Liver (tissue), 9 donors: Measurements from ENCODE around the gene URI1. TPM values are rescaled to one million over a fixed set of nuclear protein-coding genes. Genes with fewer than 3 reads are reported as not detected.

Experiments
- DNase-seq: peaks from one replicate; pipeline ENCODE4 v3.0.0-alpha.2; 2017; ENCODE audit warnings: low spot score
- H3K27ac ChIP-seq, 2 donors: one replicate each; pipeline ENCODE4 v1.7.0; 2013; ENCODE audit warnings: inconsistent platforms in 2 of 2, low read length in 2 of 2, control low read depth in 1 of 2, low read depth in 1 of 2, mild to moderate bottlenecking in 1 of 2
- H3K27me3 ChIP-seq, 4 donors: one replicate each; pipeline versions ENCODE4 v1.6.1 to v1.7.0; 2013; ENCODE audit warnings: low read length in 3 of 4, inconsistent platforms in 1 of 4, mild to moderate bottlenecking in 1 of 4, moderate library complexity in 1 of 4; ENCODE audit not compliant: control insufficient read depth in 4 of 4, insufficient read depth in 4 of 4
- H3K36me3 ChIP-seq, 4 donors: one replicate each; pipeline versions ENCODE4 v1.6.1 to v1.7.0; 2013; ENCODE audit warnings: low read length in 3 of 4, mild to moderate bottlenecking in 3 of 4, low read depth in 1 of 4, moderate library complexity in 1 of 4; ENCODE audit not compliant: control insufficient read depth in 4 of 4, insufficient read depth in 3 of 4
- H3K4me1 ChIP-seq, 4 donors: one replicate each; pipeline versions ENCODE4 v1.6.1 to v1.7.0; 2013; ENCODE audit warnings: low read length in 3 of 4, mild to moderate bottlenecking in 3 of 4, moderate library complexity in 1 of 4; ENCODE audit not compliant: control insufficient read depth in 4 of 4, insufficient read depth in 4 of 4
- H3K4me3 ChIP-seq, 3 donors: one replicate each; pipeline versions ENCODE4 v1.6.1 to v1.7.0; 2013; ENCODE audit warnings: low read length in 3 of 3, control low read depth in 1 of 3, low read depth in 1 of 3, mild to moderate bottlenecking in 1 of 3
- H3K9ac ChIP-seq, 2 donors: one replicate each; pipeline ENCODE4 v1.7.0; 2013; ENCODE audit warnings: low read length in 2 of 2, mild to moderate bottlenecking in 2 of 2, moderate library complexity in 2 of 2, control low read depth in 1 of 2, low read depth in 1 of 2
- H3K9me3 ChIP-seq, 4 donors: one replicate each; pipeline versions ENCODE4 v1.6.1 to v1.7.0; 2013; ENCODE audit warnings: low read length in 3 of 4; ENCODE audit not compliant: control insufficient read depth in 4 of 4
- CTCF ChIP-seq: fragments of 150-350 bp; IDR thresholded peaks from 2 replicates; pipeline ENCODE4 v1.5.1; 2017; ENCODE audit warnings: improper control_type of control experiment, low read depth, low read length; ENCODE audit not compliant: missing input control
- GABPA ChIP-seq, 2 donors: IDR thresholded peaks in 1 of 2; conservative IDR thresholded peaks in 1 of 2; 2 replicates each; pipeline ENCODE4 v1.6.1; 2016; ENCODE audit warnings: antibody characterized with exemption in 2 of 2, mild to moderate bottlenecking in 1 of 2, moderate library complexity in 1 of 2
- MAX ChIP-seq: IDR thresholded peaks from 2 replicates; pipeline ENCODE4 v1.6.1; 2016; ENCODE audit warnings: antibody characterized with exemption
- NR2F2 ChIP-seq: IDR thresholded peaks from 2 replicates; pipeline ENCODE4 v1.6.1; 2016; ENCODE audit warnings: antibody characterized with exemption
- RAD21 ChIP-seq, 2 donors: IDR thresholded peaks; 2 replicates each; pipeline ENCODE4 v1.6.1; 2016; ENCODE audit warnings: antibody characterized with exemption in 2 of 2, mild to moderate bottlenecking in 2 of 2
- REST ChIP-seq: IDR thresholded peaks from 2 replicates; pipeline ENCODE4 v1.6.1; 2016; ENCODE audit warnings: antibody characterized with exemption, mild to moderate bottlenecking
- TAF1 ChIP-seq: conservative IDR thresholded peaks from 2 replicates; pipeline ENCODE4 v1.6.1; 2016; ENCODE audit warnings: antibody characterized with exemption, mild to moderate bottlenecking
- YY1 ChIP-seq: IDR thresholded peaks from 2 replicates; pipeline ENCODE4 v1.6.1; 2016; ENCODE audit warnings: antibody characterized with exemption, mild to moderate bottlenecking
- ZBTB33 ChIP-seq: IDR thresholded peaks from 2 replicates; pipeline ENCODE4 v1.6.1; 2016; ENCODE audit warnings: antibody characterized with exemption
- WGBS: extraction: QIAGEN DNeasy Blood & Tissue Kit; methylation state at CpG from one replicate; pipeline ENCODE4 v1.1.7; 2013; 5-methylcytosine and 5-hydroxymethylcytosine counted together
- polyA plus RNA-seq, 2 donors: library from polyadenylated mRNA; stranded (reverse) in 1 of 2; unstranded in 1 of 2; fragments of 200-250 nt in 1 of 2; fragments of >200 nt in 1 of 2; fragmentation: Nextera tagmentation in 1 of 2; extraction: Ambion mirVana in 1 of 2; gene quantifications; one replicate each; pipeline versions ENCODE4 v1.2.1 to v1.2.3, GENCODE V29; 2013 to 2015
- total RNA-seq, 2 donors: library from RNA; depleted of rRNA; stranded (reverse); fragments of >200 nt; gene quantifications; one replicate each; pipeline ENCODE4 v1.2.3, GENCODE V29; 2014
- donor health status: healthy.
- donor health status: healthy.
- donor health status: healthy.
- donor health status: healthy.
- donor health status: healthy.

Gene URI1
- total and polyA plus RNA-seq, 4 donors: 12.2 to 29.5 (median 15.7) TPM

GRCh38 chr19:30044273-30045248, 102.5 kb downstream of the URI1 start:
- DNase-seq: no peak
- Histone ChIP-seq H3K27ac (no peak overlapping the region), H3K4me1 (no peaks in the 10 kb centered on the region), H3K36me3 (no peaks in the 10 kb centered on the region), H3K9me3 (no peaks in the 10 kb centered on the region), H3K9ac (no peak overlapping the region), H3K4me3 (no peak overlapping the region), H3K27me3 (no peaks in the 10 kb centered on the region)
- WGBS: 97% methylated on average over 13 of the region's 13 CpGs
- TF ChIP-seq ZBTB33 (no peak), CTCF (no peak), NR2F2 (no peak), MAX (no peak), YY1 (no peak), GABPA (IDR thresholded peaks at IDR 0.05 in 1 of 2, conservative IDR thresholded peaks at IDR 0.05 in 1 of 2) (no peak)

GRCh38 chr19:30046522-30046921, 104.5 kb downstream of the URI1 start:
- Histone ChIP-seq H3K9ac (no peak overlapping the region), H3K36me3 (no peaks in the 10 kb centered on the region), H3K4me1 (no peaks in the 10 kb centered on the region), H3K9me3 (no peaks in the 10 kb centered on the region), H3K27me3 (no peaks in the 10 kb centered on the region), H3K27ac (no peak overlapping the region), H3K4me3 (no peak overlapping the region)
- no peak for DNase-seq
- whole genome bisulfite sequencing: 59% methylated on average over 4 of the region's 4 CpGs
- TF ChIP-seq CTCF (peak; percentile 5), ZBTB33 (no peak), RAD21 (IDR thresholded peaks at IDR 0.05) (peak; percentile 13 to 17), TAF1 (no peak), REST (no peak)
